Measurements from ENCODE around the gene PPFIA1. TPM values are rescaled to one million over a fixed set of nuclear protein-coding genes. Genes with fewer than 3 reads are reported as not detected.
"Not testable (repeated sequence)": the region's sequence is repeated elsewhere in the genome, so short reads cannot be mapped to it uniquely, and the experiment has no call there.

Gene PPFIA1
- total RNA-seq, 1 experiment from 2014 or later, result 86.8 TPM

DNA sequence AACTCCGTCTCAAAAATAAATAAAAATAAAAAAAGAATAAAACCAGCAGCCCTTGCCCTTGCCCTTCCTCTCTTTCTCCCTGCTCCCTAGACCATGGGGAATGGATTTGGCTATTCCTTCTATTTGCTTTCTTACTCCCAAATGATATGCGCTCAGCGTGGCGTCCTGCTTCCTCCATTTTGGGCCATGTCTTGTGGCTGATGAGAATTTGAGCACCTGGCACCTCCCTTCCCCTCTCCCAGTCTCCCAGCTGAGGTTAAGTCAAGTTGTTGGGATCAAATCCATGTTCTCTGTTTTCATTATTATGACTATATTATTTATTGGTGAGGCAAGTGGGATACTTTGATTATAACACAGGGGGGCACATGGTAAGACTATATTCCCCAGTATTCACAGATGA lies 117.1 kb downstream of the PPFIA1 start:
- Histone ChIP-seq H3K9me2 (ENCODE audit: insufficient read depth) (no peaks in the 10 kb centered on the region), H3K4me1 (replicated peaks; ENCODE audit: insufficient read depth) (no peaks in the 10 kb centered on the region), H3F3A (ENCODE audit: insufficient read depth, low read depth) (peaks cover 23% of the 10 kb centered on the region), H3K27ac (no peak overlapping the region), H3K36me3 (ENCODE audit: low read depth) (peaks cover 6% of the 10 kb centered on the region; the same call in 1 of the 2 replicates), H2AFZ (no peak overlapping the region), H3K9me3 (ENCODE audit: insufficient read depth, low read depth) (no peaks in the 10 kb centered on the region), H3K79me2 (ENCODE audit: low read depth) (peaks cover 5% of the 10 kb centered on the region; the same call in 1 of the 2 replicates), H3K27me3 (ENCODE audit: insufficient read depth, low read depth) (no peaks in the 10 kb centered on the region), H3K4me3 (no peak overlapping the region), H3K4me2 (no peak overlapping the region), H4K20me1 (ENCODE audit: insufficient read depth) (peaks cover 15% of the 10 kb centered on the region)
- no peak for DNase-seq
- no peak for TF ChIP-seq EZH2 (IDR thresholded peaks at IDR 0.05; ENCODE audit: low read depth)
- TF ChIP-seq, protein P1, sequence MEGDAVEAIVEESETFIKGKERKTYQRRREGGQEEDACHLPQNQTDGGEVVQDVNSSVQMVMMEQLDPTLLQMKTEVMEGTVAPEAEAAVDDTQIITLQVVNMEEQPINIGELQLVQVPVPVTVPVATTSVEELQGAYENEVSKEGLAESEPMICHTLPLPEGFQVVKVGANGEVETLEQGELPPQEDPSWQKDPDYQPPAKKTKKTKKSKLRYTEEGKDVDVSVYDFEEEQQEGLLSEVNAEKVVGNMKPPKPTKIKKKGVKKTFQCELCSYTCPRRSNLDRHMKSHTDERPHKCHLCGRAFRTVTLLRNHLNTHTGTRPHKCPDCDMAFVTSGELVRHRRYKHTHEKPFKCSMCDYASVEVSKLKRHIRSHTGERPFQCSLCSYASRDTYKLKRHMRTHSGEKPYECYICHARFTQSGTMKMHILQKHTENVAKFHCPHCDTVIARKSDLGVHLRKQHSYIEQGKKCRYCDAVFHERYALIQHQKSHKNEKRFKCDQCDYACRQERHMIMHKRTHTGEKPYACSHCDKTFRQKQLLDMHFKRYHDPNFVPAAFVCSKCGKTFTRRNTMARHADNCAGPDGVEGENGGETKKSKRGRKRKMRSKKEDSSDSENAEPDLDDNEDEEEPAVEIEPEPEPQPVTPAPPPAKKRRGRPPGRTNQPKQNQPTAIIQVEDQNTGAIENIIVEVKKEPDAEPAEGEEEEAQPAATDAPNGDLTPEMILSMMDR (conservative IDR thresholded peaks at IDR 0.05), result no peak
- TSS peak; percentile 4 for BruUV-seq (replicated peaks)
- ChIA-PET POLR2A (ENCODE audit: unreplicated experiment) (no interaction called here), CTCF (no interaction called here)
- intact Hi-C loops (cut with micrococcal nuclease; ENCODE audit: unreplicated experiment), result no loop called here

DNA sequence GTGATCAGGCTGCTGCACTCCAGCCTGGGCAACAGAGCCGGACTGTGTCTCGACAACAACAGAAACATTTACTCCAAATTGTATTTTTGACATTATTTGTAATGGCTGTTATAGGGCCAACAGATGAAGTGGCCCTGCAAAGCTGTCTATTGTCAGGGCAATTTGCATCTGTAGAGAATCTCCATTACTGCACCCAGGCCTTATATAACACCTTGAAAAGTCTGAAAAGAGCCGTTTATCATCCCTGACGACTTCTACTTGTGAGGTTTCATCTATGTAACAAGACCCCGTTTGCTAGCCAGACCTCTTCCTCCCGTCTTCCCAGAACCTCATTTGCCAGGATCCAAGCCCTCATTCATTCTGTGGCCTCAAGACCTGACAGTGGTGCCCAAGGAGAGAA lies 118.7 kb downstream of the PPFIA1 start:
- peaks cover 6% of the 10 kb centered on the region; the same call in 1 of the 2 replicates for H3K36me3 ChIP-seq (ENCODE audit: low read depth)
- TF ChIP-seq, protein P1 (conservative IDR thresholded peaks at IDR 0.05), result no peak
- TF ChIP-seq EZH2 (IDR thresholded peaks at IDR 0.05; ENCODE audit: low read depth), result no peak
- H3K27ac ChIP-seq, result no peak overlapping the region
- no peak overlapping the region for H3K4me2 ChIP-seq
- ChIA-PET POLR2A (ENCODE audit: unreplicated experiment) (interaction anchor here (0.6 to 0.7 kb wide), 3 partner anchors 31 to 435 kb away, joined by 3 to 10 read pairs (median 9); no protein-coding TSS in a partner anchor), CTCF (interaction anchor here (0.6 kb wide), 1 partner anchor 146 kb away, joined by 4 read pairs; no protein-coding TSS in a partner anchor)
- H3K4me1 ChIP-seq (replicated peaks; ENCODE audit: insufficient read depth), result no peaks in the 10 kb centered on the region
- no peaks in the 10 kb centered on the region for H3K9me2 ChIP-seq (ENCODE audit: insufficient read depth)
- no TSS peak for BruUV-seq (replicated peaks)
- no peaks in the 10 kb centered on the region for H3K9me3 ChIP-seq (ENCODE audit: insufficient read depth, low read depth)
- intact Hi-C loops (cut with micrococcal nuclease; ENCODE audit: unreplicated experiment), result no loop called here
- no peak overlapping the region for H3K4me3 ChIP-seq
- H2AFZ ChIP-seq, result no peak overlapping the region
- no peaks in the 10 kb centered on the region for H3K27me3 ChIP-seq (ENCODE audit: insufficient read depth, low read depth)
- peaks cover 20% of the 10 kb centered on the region for H3F3A ChIP-seq (ENCODE audit: insufficient read depth, low read depth)
- H3K79me2 ChIP-seq (ENCODE audit: low read depth), result peaks cover 19% of the 10 kb centered on the region
- peaks cover 8% of the 10 kb centered on the region for H4K20me1 ChIP-seq (ENCODE audit: insufficient read depth)
- DNase-seq, result no peak

DNA sequence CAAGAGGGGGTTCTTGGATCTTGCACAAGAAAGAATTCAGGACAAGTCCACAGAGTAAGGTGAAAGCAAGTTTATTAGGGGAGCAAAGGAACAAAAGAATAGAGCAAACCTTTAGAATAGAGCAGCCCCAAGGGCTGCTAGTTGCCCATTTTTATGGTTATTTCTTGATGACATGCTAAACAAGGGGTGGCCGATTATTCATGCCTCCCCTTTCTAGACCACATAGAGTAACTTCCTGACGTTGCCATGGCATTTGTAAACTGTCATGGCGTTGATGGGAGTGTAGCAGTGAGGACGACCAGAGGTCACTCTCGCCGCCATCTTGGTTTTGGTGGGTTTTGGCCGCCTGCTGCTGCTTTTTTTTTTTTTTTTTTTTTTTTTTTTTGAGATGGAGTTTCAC lies 120.4 kb downstream of the PPFIA1 start:
- H3K4me1 ChIP-seq (replicated peaks; ENCODE audit: insufficient read depth); H3K4me2 ChIP-seq; POLR2A ChIA-PET (ENCODE audit: unreplicated experiment); H3K36me3 ChIP-seq (ENCODE audit: low read depth); H3K9me3 ChIP-seq (ENCODE audit: insufficient read depth, low read depth); H3K4me3 ChIP-seq; H3K27ac ChIP-seq; CTCF ChIA-PET; DNase-seq; H3K9me2 ChIP-seq (ENCODE audit: insufficient read depth); BruUV-seq (replicated peaks); intact Hi-C loops (cut with micrococcal nuclease; ENCODE audit: unreplicated experiment); H2AFZ ChIP-seq; H3K27me3 ChIP-seq (ENCODE audit: insufficient read depth, low read depth): not testable (repeated sequence)
- Histone ChIP-seq H3K79me2 (ENCODE audit: low read depth) (peaks cover 35% of the 10 kb centered on the region), H3F3A (ENCODE audit: insufficient read depth, low read depth) (peaks cover 14% of the 10 kb centered on the region), H4K20me1 (ENCODE audit: insufficient read depth) (peaks cover 17% of the 10 kb centered on the region)
